B cell (primary cell): ENCODE results near the gene GALM.

ENCODE experiments used
- CTCF ChIP-seq: fragments of 200-600 bp; IDR thresholded peaks from one replicate; pipeline ENCODE4 v1.8.0; 2022; ENCODE audit warnings: antibody characterized with exemption, mild to moderate bottlenecking
- EZH2 ChIP-seq: IDR thresholded peaks from 2 replicates; pipeline ENCODE4 v1.6.1; 2012; ENCODE audit warnings: borderline replicate concordance, low read depth, mild to moderate bottlenecking, moderate library complexity, low read length; ENCODE audit not compliant: insufficient read depth, poor library complexity, severe bottlenecking

- TF ChIP-seq CTCF (no peak), EZH2 (no peak)
Observed at GRCh38 chr2:38692636-38693318, 26.9 kb downstream of the GALM start.
